HEK293 (cell line): ENCODE results near the gene BTBD9.

Experiments used
- HOXD13 ChIP-seq: sonication (generic); formaldehyde crosslinking; IDR thresholded peaks from 2 replicates; pipeline ENCODE4 v1.8.0; 2022; ENCODE audit warnings: missing genetic modification reagents, borderline replicate concordance
- ZNF366 ChIP-seq: fragments of 450-650 bp; formaldehyde crosslinking; conservative IDR thresholded peaks from 2 replicates; pipeline ENCODE4 v1.5.1; 2016; ENCODE audit warnings: missing biosample characterization, missing genetic modification characterization
- ZSCAN30 ChIP-seq: fragments of 450-650 bp; IDR thresholded peaks from 2 replicates; pipeline ENCODE4 v1.5.1; 2018; ENCODE audit warnings: missing biosample characterization, mild to moderate bottlenecking, missing genetic modification characterization, moderate library complexity
- TF ChIP-seq, protein P1 (sequence below): fragments of 450-650 bp; formaldehyde crosslinking; IDR thresholded peaks from 2 replicates; pipeline ENCODE4 v1.5.1; 2016; ENCODE audit warnings: missing biosample characterization, missing genetic modification characterization

DNA sequence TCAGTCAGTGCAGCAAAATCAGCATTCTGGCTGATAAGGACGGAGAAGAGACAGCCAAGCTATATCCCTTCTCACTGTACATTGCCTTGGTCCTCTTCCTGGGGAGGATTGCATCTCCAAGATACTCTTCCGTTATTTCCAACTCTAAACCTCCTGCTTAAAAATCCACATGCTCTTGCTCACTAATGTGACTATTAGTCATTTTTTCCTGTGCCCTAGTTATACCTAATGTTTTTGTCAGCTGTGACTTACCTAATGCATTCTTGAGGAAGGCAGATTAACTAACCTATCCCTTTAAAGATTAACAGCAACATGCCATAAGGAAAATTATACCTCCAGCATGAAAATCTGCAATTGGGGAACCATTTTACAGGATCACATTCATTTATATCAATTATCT is 317.6 kb downstream of the BTBD9 start:
- TF ChIP-seq, protein P1, sequence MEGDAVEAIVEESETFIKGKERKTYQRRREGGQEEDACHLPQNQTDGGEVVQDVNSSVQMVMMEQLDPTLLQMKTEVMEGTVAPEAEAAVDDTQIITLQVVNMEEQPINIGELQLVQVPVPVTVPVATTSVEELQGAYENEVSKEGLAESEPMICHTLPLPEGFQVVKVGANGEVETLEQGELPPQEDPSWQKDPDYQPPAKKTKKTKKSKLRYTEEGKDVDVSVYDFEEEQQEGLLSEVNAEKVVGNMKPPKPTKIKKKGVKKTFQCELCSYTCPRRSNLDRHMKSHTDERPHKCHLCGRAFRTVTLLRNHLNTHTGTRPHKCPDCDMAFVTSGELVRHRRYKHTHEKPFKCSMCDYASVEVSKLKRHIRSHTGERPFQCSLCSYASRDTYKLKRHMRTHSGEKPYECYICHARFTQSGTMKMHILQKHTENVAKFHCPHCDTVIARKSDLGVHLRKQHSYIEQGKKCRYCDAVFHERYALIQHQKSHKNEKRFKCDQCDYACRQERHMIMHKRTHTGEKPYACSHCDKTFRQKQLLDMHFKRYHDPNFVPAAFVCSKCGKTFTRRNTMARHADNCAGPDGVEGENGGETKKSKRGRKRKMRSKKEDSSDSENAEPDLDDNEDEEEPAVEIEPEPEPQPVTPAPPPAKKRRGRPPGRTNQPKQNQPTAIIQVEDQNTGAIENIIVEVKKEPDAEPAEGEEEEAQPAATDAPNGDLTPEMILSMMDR (tag by site-specific recombination): no peak
- TF ChIP-seq ZSCAN30: no peak
- TF ChIP-seq HOXD13 (CRISPR knock-in tag): no peak
- no peak for TF ChIP-seq ZNF366 (tag by site-specific recombination)
